HG02938 (cell line): Measurements from ENCODE around the gene CHCT1.
A peak's percentile ranks its signal among the peaks of the same experiment; 100 is the strongest.
"Not testable (repeated sequence)": the region's sequence is repeated elsewhere in the genome, so short reads cannot be mapped to it uniquely, and the experiment has no call there.

Experiments
- ATAC-seq: cut with Tn5 transposase; IDR thresholded peaks from one replicate; pipeline ENCODE4 v1.9.1; 2021; ENCODE audit warnings: mild to moderate bottlenecking, moderate library complexity; ENCODE audit not compliant: unreplicated experiment

CHCT1 gene

DNA sequence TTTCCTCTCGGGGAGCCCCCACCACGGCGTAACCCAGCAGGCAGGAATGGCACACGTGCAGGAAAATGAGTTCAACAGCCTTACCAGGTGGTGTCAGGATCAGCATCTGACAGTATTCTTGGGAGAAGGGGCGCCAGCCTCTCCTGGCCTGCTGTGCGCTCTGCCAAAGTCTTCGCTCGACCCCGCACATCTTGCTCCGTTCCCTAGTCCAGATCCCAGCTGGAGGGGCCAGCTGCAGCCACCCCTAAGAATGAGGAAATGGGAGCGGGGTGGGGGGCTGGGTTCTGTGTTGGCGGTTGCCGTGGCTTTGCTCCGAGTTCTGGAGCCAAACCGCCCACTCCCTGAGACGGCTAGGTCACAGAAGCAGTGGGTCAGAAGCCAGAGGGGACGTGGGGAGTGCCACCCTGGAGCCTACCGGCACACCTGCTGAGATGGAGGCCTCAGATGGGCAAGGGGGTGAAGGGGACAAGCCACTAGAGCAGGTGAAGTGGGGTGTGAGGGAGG lies at the start of gene CHCT1:
CHCT1 (plus strand) TSS at position 328 of the 504 bp plus-strand sequence; CDS start at position 432, 104 bp downstream.
- ATAC-seq, result no peak

GRCh38 chr17:60372790-60373483 lies 49.4 kb upstream of the CHCT1 start:
- ATAC-seq, result no peak

DNA sequence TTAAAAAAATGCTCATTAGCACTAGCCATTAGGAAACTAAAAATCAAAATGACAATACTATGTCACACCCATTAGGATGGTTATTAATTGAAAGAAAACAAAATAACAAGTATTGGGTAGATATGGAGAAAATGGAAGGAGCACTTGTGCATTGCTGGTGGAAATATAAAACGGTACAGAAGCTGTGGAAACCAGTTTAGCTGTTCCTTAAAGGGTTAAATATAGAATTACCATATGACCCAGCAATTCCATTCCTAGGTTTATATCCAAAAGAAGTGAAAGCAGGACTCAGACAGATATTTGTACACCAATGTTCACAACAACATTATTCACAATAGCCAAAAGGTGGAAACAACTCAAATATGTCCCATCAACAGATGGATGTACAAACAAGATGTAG lies 44.1 kb upstream of the CHCT1 start:
- ATAC-seq, result not testable (repeated sequence)

GRCh38 chr17:60379461-60379860 lies 42.8 kb upstream of the CHCT1 start:
- ATAC-seq, result not testable (repeated sequence)

- ATAC-seq, result no peak
Measured at GRCh38 chr17:60381958-60382357, 40.3 kb upstream of the CHCT1 start.

DNA sequence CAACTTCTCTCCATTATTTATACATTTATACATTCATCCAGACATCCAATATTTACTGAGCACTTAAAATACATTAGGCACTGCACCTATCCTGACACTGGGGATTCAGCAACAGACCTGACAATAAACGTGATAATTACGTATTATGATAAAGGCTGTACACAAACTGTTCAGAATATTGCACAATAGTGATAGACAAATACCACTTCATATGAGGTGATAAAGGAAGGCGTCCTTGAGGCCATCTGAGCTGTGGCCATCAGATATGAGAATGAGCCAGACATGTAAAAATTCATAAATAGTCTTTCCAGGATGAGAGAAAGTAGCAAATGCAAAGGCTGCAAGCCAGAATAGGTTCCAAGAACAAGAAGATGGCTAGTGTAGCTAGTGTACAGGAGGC lies 38.9 kb upstream of the CHCT1 start:
- ATAC-seq, result no peak

- ATAC-seq, result not testable (repeated sequence)
Measured at GRCh38 chr17:60384921-60385320, 37.4 kb upstream of the CHCT1 start.

DNA sequence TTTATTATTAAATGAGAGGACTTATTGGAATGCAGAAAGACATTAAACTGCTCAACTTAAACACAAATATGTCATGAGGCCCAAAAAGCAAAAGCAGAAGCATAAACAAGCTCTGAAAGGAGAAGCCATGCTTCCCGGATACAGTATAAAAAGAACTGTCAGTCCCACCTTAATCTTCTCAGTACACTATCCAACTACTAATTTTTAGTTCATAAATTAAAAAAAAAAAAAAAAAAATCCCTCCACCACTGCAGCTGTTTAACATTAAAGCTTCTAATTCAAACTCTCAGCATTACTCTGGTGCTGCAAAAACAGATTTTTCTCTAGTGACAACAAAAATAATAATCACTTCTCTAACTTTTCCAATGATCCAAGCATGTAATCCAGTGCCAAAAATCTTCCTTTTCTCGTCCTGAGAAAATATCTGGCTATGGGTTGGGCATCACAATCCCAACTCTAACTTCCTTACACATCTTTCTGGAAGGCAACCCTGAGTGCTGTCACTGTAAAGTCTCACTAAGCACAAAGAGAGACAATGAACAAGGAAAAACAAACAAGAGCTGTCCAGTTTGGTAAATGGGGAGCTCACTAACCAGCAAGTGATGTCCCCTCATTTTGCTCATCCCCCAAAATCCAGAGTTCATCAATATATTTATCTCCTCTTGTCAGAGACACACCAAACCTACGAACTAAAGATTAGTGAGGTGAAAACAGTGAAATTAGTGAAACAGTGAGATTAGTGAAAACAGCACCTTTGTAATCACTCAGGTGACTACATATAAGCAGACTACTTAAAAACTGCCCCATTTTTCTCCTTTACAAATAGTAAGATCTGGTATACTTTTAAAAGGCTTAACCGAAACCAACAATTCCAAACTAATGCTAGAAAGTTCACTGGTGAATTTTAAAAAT lies 35.9 kb upstream of the CHCT1 start:
- no peak for ATAC-seq

GRCh38 chr17:60387666-60388065 lies 34.6 kb upstream of the CHCT1 start:
- ATAC-seq, result no peak

- ATAC-seq, result no peak
Measured at GRCh38 chr17:60388742-60389141, 33.5 kb upstream of the CHCT1 start.

- no peak for ATAC-seq
Measured at GRCh38 chr17:60390186-60390585, 32.1 kb upstream of the CHCT1 start.

GRCh38 chr17:60390925-60391470 lies 31.3 kb upstream of the CHCT1 start:
- no peak for ATAC-seq

DNA sequence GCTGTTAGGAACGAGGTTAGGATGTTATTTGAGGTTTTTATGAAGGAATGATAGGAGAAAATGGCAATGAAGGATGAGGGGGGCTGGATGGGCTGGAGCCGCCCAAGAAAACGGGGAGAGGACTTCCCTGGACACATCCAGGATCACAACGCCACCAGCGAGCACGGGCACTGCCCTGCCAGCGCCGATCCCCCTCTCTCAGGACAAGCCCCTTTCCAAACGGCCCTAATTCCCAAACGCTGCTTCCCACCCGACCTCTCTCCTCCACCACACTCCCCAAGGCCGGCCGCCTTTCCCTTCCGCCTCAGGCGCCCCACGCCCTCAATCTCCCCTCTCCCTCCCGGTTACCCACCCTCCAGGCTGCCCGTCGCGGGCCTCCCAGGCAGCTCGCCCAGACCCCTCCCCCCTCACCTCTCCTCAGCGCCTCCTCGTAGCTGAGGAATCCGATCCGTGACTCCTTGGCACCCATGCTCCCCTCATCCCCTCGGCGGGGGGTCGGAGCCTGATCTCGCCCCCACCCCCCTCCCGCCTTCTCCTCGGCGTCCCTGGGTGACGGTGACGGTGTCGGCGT lies 30.7 kb upstream of the CHCT1 start:
- ATAC-seq, result peak; percentile 18

GRCh38 chr17:60392042-60392844 lies 30.0 kb upstream of the CHCT1 start, which contains the start of gene USP32:
Gene USP32 (minus strand): TSS chr17:60392133. CDS start chr17:60391939, 194 bp downstream.
- ATAC-seq, result peak; percentile 73

GRCh38 chr17:60392845-60393702 lies 29.2 kb upstream of the CHCT1 start:
- ATAC-seq, result no peak

GRCh38 chr17:60393840-60394723 lies 28.2 kb upstream of the CHCT1 start:
- no peak for ATAC-seq

GRCh38 chr17:60395508-60396065 lies 26.7 kb upstream of the CHCT1 start:
- ATAC-seq, result no peak

DNA sequence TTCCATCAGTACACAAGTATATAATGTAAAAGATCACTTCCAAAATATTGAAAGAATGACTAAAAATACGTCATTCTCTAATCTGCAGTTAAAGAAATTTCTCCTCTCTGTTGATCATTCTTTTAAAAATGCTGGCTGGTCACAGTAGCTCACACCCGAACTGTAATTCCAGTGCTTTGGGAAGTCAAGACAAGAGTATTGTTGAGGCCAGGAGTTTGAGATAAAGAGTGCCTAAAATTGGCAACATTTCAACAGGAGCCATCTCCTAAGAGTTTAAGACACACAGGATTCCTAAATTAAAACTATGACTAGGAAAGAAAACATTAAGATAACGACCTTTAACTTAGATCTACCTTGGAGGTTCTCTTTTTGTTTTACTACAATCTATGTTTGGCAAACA lies 25.9 kb upstream of the CHCT1 start:
- ATAC-seq, result no peak
